Limb (tissue), 2 donors: ENCODE data around the gene ATP2B2.
"Not testable (repeated sequence)": the region's sequence is repeated elsewhere in the genome, so short reads cannot be mapped to it uniquely, and the experiment has no call there.

ENCODE experiments used
- DNase-seq, 2 donors: peaks; one replicate each; pipeline ENCODE4 v3.0.0-alpha.2; 2016; ENCODE audit errors: extremely low spot score in 2 of 2

Gene ATP2B2

GRCh38 chr3:10305331-10305902 is 200.0 kb downstream of the ATP2B2 start:
- DNase-seq, result no peak

DNA sequence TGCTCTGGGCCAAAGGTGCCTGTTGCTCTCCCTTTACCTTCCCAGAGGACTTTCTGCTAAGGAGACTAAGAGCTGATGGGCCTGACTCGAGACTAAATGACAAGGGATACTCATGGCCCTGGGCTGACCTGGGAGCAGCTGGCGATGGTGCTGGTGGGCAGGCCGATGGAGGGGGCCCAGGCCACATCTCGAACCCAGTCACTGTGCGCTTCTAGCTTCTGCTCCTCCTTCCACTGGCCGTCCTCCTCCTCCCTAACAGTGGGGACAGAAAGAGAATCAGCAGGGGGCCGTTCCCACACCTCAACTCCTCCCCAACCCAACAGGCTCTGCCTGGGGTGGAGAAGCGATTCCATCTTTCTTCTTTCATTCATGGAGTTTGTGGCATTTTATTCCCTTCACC is 200.5 kb downstream of the ATP2B2 start:
- DNase-seq, result no peak

DNA sequence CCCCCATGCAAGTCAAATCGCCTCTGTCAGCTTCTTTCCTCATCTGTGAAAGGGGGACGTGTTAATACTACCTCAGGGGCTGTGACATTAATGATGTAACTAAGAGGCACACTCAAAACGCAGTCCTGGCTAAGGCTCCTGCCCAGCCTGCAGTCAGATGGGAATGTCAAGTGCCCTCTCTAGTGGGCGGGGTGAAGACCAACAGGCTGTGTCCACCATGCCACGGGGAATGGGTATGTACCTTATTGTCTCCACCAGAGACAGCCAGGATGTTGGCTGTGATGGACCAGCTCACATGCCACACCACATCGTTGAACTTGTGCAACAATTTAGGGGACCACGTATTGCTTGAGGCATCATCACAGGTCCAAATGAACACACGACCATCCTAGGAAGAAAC is 201.6 kb downstream of the ATP2B2 start:
- no peak for DNase-seq

GRCh38 chr3:10303105-10303504 is 202.3 kb downstream of the ATP2B2 start:
- no peak for DNase-seq

- DNase-seq, result no peak
Measured at GRCh38 chr3:10300087-10300486, 205.3 kb downstream of the ATP2B2 start.

DNA sequence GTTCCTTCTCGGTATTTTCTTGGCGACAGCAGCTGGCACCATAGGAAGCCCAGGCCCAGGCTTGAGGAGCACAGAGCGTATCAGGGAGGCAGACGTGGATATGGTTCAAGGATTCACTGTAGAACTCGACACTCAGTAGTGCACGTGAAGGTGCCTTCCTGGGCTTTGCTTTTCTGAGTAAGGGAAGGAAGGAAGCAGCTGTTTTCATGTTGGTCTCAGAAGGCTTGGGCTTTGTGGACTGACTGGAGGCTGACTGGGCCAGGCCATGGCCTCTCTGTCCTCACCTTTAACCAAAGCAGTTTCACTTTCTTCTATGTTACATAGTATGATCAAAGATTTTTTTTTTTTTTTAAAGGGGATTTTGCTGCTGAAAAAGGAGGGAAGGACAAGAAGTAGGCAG is 205.7 kb downstream of the ATP2B2 start:
- DNase-seq, result no peak

GRCh38 chr3:10299175-10299574 is 206.2 kb downstream of the ATP2B2 start:
- DNase-seq, result no peak

DNA sequence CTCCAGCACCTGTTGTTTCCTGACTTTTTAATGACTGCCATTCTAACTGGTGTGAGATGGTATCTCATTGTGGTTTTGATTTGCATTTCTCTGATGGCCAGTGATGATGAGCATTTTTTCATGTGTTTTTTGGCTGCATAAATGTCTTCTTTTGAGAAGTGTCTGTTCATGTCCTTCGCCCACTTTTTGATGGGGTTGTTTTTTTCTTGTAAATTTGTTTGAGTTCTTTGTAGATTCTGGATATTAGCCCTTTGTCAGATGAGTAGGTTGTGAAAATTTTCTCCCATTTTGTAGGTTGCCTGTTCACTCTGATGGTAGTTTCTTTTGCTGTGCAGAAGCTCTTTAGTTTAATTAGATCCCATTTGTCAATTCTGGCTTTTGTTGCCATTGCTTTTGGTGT is 207.3 kb downstream of the ATP2B2 start:
- not testable (repeated sequence) for DNase-seq

- no peak for DNase-seq
Measured at GRCh38 chr3:10294030-10294586, 211.3 kb downstream of the ATP2B2 start.

GRCh38 chr3:10292505-10293419 is 212.6 kb downstream of the ATP2B2 start, which contains the start of gene GHRL:
GHRL (minus strand) TSS chr3:10292947; CDS start chr3:10290180, 2,767 bp downstream.
- no peak for DNase-seq

DNA sequence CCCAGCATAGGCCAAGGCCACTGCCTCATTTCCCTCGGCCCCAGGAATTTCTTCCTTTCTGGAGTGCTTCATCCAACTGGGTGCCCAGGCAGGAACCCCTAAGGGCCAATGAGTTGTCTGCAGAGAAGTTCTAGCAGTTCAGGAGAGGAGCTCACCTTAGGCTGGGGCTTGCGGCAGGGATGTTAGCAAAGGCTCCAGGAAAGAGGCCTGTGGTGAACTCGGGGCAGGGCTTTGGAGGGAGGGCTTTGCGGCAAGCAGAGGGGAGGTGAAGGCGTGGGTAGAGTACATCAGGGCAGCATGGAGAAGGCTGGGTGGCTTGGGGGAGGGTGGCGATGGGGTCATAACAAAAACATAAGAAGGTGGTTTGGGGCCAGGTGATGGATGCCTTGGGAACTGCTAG is 213.7 kb downstream of the ATP2B2 start:
- no peak for DNase-seq

DNA sequence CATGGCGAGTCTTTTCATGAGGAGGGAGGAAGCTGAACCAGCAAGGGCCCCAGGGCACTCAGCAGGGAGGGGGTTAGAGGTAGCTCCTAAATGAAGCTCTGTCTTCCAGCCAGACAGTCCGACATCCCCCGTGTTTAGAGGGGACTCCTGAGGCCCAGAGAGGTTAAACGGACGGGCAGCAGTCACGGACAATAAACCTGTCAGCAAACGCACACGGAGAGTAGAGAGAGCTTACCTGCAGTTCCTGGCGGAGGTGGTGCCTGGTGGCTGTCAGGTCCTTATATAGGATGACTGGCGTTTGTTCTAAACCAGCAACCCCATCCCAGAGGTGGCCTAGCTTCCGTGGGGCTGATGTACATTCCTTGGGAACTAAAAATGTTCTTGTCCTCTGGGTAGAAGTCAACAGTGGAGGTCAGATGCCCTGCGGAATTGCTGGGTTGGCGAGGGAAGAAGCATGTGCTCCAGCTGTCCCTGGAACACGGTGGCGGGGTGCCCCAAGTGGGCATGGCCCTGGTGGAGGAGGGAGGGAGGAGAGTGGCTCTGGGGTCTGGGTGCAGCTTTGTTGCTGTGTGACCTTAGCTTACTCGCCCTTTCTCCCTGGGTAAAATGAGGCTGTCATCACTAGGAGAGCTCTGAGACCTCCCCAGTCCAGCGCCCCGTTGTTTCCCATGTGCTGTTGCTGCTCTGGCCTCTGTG is 214.8 kb downstream of the ATP2B2 start:
- no peak for DNase-seq

DNA sequence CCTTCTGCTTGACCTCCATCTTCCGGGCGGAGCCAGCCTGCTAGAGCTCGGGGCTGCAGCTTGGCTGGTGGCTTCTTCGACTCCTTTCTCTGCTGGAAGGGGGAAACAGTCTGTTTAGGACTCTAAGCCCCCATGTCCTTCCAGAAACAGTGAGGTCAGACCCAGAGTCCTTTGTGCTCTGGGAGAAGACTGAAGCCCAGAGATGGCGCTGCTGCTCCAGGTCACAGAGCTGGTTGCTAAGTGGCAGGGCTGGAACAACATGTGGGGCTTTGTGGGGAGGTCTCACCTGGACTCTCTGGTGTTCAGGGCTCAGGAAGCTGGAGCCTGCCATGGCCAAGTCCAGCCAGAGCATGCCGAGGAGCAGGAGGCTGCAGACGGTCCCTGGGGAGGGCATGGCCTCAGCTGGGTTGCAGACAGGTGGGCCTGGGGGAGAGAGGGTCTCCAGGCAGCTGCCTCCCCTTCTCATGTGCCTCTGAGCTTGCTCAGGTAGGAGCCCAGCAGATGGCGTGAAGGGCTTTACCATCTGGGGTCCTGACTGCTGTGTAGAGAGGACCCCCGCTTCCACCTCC is 215.5 kb downstream of the ATP2B2 start:
- no peak for DNase-seq

DNA sequence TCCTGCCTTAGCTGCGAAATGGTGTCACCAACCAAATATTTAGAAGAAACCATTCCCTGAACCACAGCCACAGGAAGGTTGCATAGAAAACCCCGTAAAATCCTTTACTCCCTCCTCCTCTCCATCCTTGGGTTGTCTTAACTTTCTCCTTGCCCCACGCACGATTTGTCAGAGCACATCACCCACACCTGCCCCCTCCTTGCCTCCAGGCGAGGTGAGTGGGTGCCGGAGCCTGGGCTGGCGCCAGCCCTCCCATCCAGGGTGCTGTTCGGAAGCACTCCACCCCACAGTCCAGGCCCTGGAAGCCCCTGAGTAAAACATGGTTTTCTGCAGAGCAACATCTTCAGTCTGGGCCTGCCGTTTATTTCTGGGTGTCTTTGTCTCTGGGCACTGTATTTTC is 216.3 kb downstream of the ATP2B2 start:
- no peak for DNase-seq

DNA sequence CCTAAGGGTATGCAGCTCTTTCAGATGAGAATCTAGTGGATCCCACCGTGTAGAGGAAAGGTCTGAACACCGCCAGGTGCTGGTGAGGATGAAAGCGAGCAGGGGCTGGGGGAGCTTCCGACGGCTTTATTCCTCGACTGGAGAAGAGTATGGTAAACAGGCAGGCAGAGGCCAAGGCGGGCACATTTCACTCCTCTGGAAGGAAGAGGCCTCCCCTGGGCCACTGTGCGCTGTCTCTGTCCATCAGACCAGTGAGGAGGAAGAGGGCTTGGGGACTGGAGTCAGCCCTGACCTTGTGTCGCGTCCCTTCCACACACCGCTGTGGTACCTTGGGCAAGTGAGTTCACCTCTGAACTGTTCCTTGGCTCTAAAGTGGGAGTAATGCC is 216.8 kb downstream of the ATP2B2 start:
- no peak for DNase-seq

DNA sequence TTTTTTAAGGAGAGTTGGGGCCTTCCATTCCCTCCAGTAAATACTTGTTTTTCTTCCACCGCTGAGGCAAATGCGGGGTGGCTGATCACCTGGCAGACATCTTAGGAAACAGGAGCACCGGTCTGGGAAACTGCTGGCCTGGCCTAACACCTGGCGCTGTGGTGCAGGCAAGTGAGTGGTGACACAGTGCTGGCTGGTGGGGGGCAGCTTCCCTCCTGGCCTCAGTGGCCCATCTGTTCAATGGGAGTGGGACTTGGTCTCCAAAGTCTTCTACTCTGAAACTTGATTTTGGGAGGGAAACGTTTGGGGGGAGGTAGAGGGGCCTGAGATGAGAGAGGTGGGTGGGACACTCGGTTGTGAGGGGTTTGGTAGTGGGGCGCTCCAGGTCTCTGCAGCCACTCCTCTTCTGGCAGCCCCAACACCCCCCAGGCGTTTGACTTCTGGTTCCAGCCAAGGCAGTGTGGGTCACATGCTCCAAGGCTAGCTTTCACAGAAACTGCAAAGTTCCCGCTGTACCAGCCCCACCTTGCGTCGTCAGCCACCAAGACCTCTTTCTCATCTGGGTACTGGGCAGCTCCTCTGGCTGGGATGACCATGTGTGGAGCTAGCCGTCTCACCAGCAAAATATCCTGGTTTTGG is 217.3 kb downstream of the ATP2B2 start:
- DNase-seq, result no peak

DNA sequence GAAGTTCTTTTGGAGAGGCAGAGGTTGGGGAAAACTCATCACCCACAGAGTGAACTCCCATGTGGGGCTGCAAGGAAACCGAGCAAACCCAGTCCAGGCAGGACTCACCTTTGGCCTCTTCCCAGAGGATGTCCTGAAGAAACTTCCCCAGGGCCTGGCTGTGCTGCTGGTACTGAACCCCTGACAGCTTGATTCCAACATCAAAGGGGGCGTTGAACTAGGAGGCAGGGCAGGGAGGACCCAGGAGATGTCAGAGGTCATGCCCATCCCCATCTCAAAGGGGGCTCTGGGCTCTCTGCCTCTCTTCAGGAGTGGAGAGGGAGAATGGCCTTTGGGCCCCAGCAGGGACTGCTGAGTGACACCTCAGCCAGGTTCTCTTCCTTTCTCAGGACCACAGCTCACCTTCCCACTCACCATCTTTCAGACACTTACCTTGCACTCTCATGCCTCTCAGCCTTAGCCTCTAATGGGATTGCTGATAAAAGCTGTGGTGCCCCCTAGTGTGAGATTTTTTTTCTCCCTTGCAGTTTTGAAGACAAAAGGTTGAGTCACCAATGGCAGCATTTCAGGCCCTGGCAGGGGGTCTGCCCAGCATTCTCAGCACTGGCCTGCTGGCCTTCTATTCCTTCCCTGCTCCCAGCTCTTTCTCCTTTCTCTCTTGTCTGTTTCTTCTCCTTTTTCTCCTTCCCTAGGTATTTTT is 218.6 kb downstream of the ATP2B2 start:
- DNase-seq, result peak in 1 of 2 donors; percentile 47

DNA sequence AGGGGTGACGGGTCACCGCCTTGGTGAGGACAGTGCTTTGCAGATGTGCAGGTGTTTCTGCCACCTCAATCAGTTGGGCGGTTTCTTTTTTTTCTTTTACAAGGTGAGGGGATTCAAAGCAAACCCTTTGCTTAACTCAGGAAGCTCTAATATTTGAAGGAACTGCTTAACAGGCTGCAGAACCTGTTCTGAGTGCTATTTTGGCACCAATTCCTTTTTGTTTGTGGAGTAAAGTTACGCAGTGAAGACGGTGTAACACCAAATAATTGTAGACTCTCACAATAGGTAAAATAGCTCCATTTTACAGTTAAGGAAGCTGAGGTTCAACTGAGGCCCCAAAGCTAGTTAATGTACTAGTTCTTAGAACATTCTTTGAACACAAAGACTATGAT is 219.3 kb downstream of the ATP2B2 start:
- no peak for DNase-seq

- DNase-seq, result no peak
Measured at GRCh38 chr3:10285272-10286132, 219.9 kb downstream of the ATP2B2 start.

- DNase-seq, result no peak
Measured at GRCh38 chr3:10284496-10284895, 220.9 kb downstream of the ATP2B2 start.
